Endothelial cell of umbilical vein (primary cell): ENCODE measurements around the gene TAX1BP3. TPM values are rescaled to one million over a fixed set of nuclear protein-coding genes. Genes with fewer than 3 reads are reported as not detected.

Experiments used
- BruUV-seq: library from RNA; stranded (reverse); fragments of 400-500 nt; replicated peaks from 2 replicates; lab custom pipeline; 2021; lab: Mats Ljungman, UMichigan
- CTCF ChIA-PET: fragments of 300-600, 350-600 bp; sonication (Branson Sonifier 250); formaldehyde crosslinking; loops from one replicate; lab custom pipeline; 2021; ENCODE audit warnings: antibody characterized with exemption, inconsistent platforms; lab: Charles Lee
- POLR2A ChIA-PET: fragments of 300-600, 350-600 bp; sonication (Branson Sonifier 250); formaldehyde crosslinking; loops from one replicate; lab custom pipeline; 2021; ENCODE audit warnings: antibody characterized with exemption, inconsistent platforms; lab: Charles Lee
- DNase-seq: peaks from one replicate; pipeline ENCODE4 v3.0.0-alpha.2; 2011; ENCODE audit warnings: low read depth, low spot score
- FAIRE-seq: peaks from 2 replicates; lab custom pipeline; 2011; peaks lifted over from hg19 to GRCh38; lab: Jason Lieb, UNC
- H2AFZ ChIP-seq: 2 replicates; pipeline ENCODE4 v1.6.0; 2012; ENCODE audit warnings: low read depth, low read length, control low read depth, inconsistent platforms
- H3K27ac ChIP-seq: 2 replicates; pipeline ENCODE4 v1.5.1; 2011; ENCODE audit warnings: low read depth, mild to moderate bottlenecking, control low read depth, low read length, moderate library complexity; ENCODE audit not compliant: insufficient read depth
- H3K27me3 ChIP-seq, 2 experiments: 2 replicates each; pipeline versions ENCODE4 v1.6.0 to v1.6.1; 2011; ENCODE audit warnings: low read length in 2 of 2, mixed read lengths in 1 of 2; ENCODE audit not compliant: control insufficient read depth in 2 of 2, insufficient read depth in 2 of 2
- H3K36me3 ChIP-seq, 2 experiments: 2 replicates in 1 of 2; 3 replicates in 1 of 2; pipeline ENCODE4 v1.5.1; 2011; ENCODE audit warnings: low read length in 2 of 2, mild to moderate bottlenecking in 1 of 2, moderate library complexity in 1 of 2; ENCODE audit not compliant: control insufficient read depth in 2 of 2, insufficient read depth in 2 of 2; ENCODE audit errors: extremely low read depth in 1 of 2
- H3K4me1 ChIP-seq: 3 replicates; pipeline ENCODE4 v1.5.1; 2011; ENCODE audit warnings: mild to moderate bottlenecking, low read length; ENCODE audit not compliant: control insufficient read depth, insufficient read depth; ENCODE audit errors: extremely low read depth
- H3K4me2 ChIP-seq: 2 replicates; pipeline ENCODE4 v1.6.1; 2011; ENCODE audit warnings: low read length, control low read depth, mixed read lengths; ENCODE audit not compliant: insufficient read depth
- H3K4me3 ChIP-seq, 3 experiments: fragments of 200-600 bp in 1 of 3; sonication (generic), shearing (Covaris generic) in 1 of 3; replicated peaks in 1 of 3; 2 replicates each; pipeline ENCODE4 v1.5.1; 2011 to 2016; ENCODE audit warnings: control low read depth in 3 of 3, low read length in 3 of 3, mild to moderate bottlenecking in 2 of 3, inconsistent platforms in 1 of 3, low read depth in 1 of 3, moderate library complexity in 1 of 3; ENCODE audit not compliant: insufficient read depth in 1 of 3
- H3K79me2 ChIP-seq: 2 replicates; pipeline ENCODE4 v1.6.0; 2012; ENCODE audit warnings: low read length, inconsistent platforms; ENCODE audit not compliant: control insufficient read depth, insufficient read depth
- H3K9ac ChIP-seq: replicated peaks from 2 replicates; pipeline ENCODE3; 2011; ENCODE audit warnings: low read length, control low read depth; ENCODE audit not compliant: insufficient read depth; ENCODE audit errors: extremely low read depth
- H3K9me1 ChIP-seq: replicated peaks from 3 replicates; pipeline ENCODE4 v1.6.0; 2011; ENCODE audit warnings: mild to moderate bottlenecking, low read length; ENCODE audit not compliant: control insufficient read depth, insufficient read depth; ENCODE audit errors: extremely low read depth
- H3K9me3 ChIP-seq: replicated peaks from 2 replicates; pipeline ENCODE4 v1.5.1; 2012; ENCODE audit warnings: low read length, inconsistent platforms; ENCODE audit not compliant: control insufficient read depth, insufficient read depth
- H4K20me1 ChIP-seq: replicated peaks from 2 replicates; pipeline ENCODE3; 2011; ENCODE audit warnings: mild to moderate bottlenecking, low read length; ENCODE audit not compliant: control insufficient read depth, insufficient read depth; ENCODE audit errors: extremely low read depth
- EZH2 ChIP-seq: IDR thresholded peaks from 2 replicates; pipeline ENCODE4 v1.6.1; 2012; ENCODE audit warnings: borderline replicate concordance, low read depth, mild to moderate bottlenecking, moderate library complexity, low read length, inconsistent platforms; ENCODE audit not compliant: severe bottlenecking
- FOS ChIP-seq: IDR thresholded peaks from 2 replicates; pipeline ENCODE4 v1.6.1; 2011; ENCODE audit warnings: mild to moderate bottlenecking, low read length, moderate library complexity, borderline replicate concordance; ENCODE audit not compliant: insufficient read depth
- GATA2 ChIP-seq: IDR thresholded peaks from 2 replicates; pipeline ENCODE4 v1.7.0; 2011; ENCODE audit warnings: low read depth, mild to moderate bottlenecking, moderate library complexity, mixed read lengths, low read length; ENCODE audit not compliant: insufficient read length, insufficient read depth
- JUN ChIP-seq: IDR thresholded peaks from 2 replicates; pipeline ENCODE4 v1.6.1; 2011; ENCODE audit warnings: borderline replicate concordance, low read depth; ENCODE audit not compliant: insufficient read length, insufficient read depth
- MAX ChIP-seq: IDR thresholded peaks from 2 replicates; pipeline ENCODE4 v1.6.1; 2011; ENCODE audit not compliant: insufficient read depth, insufficient read length
- MYC ChIP-seq: IDR thresholded peaks from one replicate; pipeline ENCODE4 v1.6.1; 2011; ENCODE audit warnings: mild to moderate bottlenecking, low read depth, low read length
- POLR2A ChIP-seq: IDR thresholded peaks from 2 replicates; pipeline ENCODE4 v1.6.1; 2012; ENCODE audit warnings: low read depth, mild to moderate bottlenecking, control low read depth, low read length
- POLR2AphosphoS5 ChIP-seq: IDR thresholded peaks from 2 replicates; pipeline ENCODE4 v1.6.1; 2012; ENCODE audit warnings: low read depth, mild to moderate bottlenecking, control low read depth, low read length, moderate library complexity; ENCODE audit not compliant: insufficient read depth
- dilution Hi-C: fragments of 300-500 bp; cut with MboI; formaldehyde crosslinking; loops from one replicate; pipeline ENCODE4 v1.15.0; 2019; ENCODE audit warnings: low sequenced_read_pairs; ENCODE audit not compliant: extremely low pct_ligation_motif_present
- intact Hi-C: fragments of 100-400 bp; cut with micrococcal nuclease; formaldehyde crosslinking; loops from one replicate; pipeline ENCODE4 v1.10.0; 2022
- polyA plus RNA-seq, 4 experiments: library from polyadenylated mRNA; depleted of rRNA in 3 of 4; stranded (reverse) in 3 of 4; unstranded in 1 of 4; fragments of >200 nt; gene quantifications; 2 replicates each; pipeline versions ENCODE4 v1.2.1 to v1.2.3, GENCODE V29; 2011 to 2012; ENCODE audit warnings: missing spikeins in 1 of 4
- total RNA-seq: library from RNA; stranded (reverse); gene quantifications from 2 replicates; pipeline ENCODE4 v1.2.3, GENCODE V29; 2021
- TF ChIP-seq, protein P1 (sequence below), 2 donors: IDR thresholded peaks; 1 replicate in 1 of 2; 2 replicates in 1 of 2; pipeline ENCODE4 v1.5.1; 2011; ENCODE audit warnings: low read length in 2 of 2, mild to moderate bottlenecking in 2 of 2, moderate library complexity in 2 of 2, control low read depth in 1 of 2, inconsistent platforms in 1 of 2, low read depth in 1 of 2; ENCODE audit not compliant: insufficient read depth in 1 of 2; ENCODE audit errors: extremely low read depth in 1 of 2

TAX1BP3 gene
- total and polyA plus RNA-seq, 2 donors (not counting 3 experiments of a cell fraction or from before 2014, with no cell fraction given), result 254 to 315 TPM

DNA sequence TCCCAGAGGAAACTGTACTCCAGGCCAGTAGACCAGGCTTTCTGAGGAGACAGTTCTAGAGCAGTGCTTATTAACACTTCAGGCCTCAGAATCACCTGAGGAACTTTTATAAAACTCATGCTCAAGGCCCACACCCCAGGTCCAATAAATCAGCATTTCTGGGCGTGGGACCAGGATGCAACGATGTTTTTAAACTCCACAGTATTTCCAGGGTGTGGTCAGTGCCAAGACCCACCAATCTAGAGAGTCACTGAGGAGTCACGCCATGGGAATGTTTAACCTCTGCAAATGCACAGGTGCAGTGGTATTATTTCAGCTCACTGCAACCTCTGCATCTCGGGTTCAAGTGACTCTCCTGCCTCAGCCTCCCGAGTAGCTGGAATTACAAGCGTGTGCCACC is 55.3 kb downstream of the TAX1BP3 start:
- TF ChIP-seq GATA2 (no peak), FOS (no peak), JUN (no peak), POLR2AphosphoS5 (no peak), MAX (no peak), MYC (no peak), POLR2A (no peak), EZH2 (no peak)
- TF ChIP-seq, protein P1, sequence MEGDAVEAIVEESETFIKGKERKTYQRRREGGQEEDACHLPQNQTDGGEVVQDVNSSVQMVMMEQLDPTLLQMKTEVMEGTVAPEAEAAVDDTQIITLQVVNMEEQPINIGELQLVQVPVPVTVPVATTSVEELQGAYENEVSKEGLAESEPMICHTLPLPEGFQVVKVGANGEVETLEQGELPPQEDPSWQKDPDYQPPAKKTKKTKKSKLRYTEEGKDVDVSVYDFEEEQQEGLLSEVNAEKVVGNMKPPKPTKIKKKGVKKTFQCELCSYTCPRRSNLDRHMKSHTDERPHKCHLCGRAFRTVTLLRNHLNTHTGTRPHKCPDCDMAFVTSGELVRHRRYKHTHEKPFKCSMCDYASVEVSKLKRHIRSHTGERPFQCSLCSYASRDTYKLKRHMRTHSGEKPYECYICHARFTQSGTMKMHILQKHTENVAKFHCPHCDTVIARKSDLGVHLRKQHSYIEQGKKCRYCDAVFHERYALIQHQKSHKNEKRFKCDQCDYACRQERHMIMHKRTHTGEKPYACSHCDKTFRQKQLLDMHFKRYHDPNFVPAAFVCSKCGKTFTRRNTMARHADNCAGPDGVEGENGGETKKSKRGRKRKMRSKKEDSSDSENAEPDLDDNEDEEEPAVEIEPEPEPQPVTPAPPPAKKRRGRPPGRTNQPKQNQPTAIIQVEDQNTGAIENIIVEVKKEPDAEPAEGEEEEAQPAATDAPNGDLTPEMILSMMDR (IDR thresholded peaks at IDR 0.05; ENCODE audit: extremely low read depth in 1 of 2, insufficient read depth in 1 of 2, low read depth in 1 of 2, low read length in 2 of 2), result no peak
- ChIA-PET CTCF (no interaction called here), POLR2A (no interaction called here)
- BruUV-seq, result no TSS peak
- DNase-seq (no peak), FAIRE-seq (no peak)
- Histone ChIP-seq H3K9me1 (no peaks in the 10 kb centered on the region), H3K4me3 (no peak overlapping the region), H3K27me3 (no peaks in the 10 kb centered on the region), H3K9me3 (no peaks in the 10 kb centered on the region), H3K4me1 (no peaks in the 10 kb centered on the region), H3K79me2 (no peaks in the 10 kb centered on the region), H3K36me3 (peaks cover 8 to 28% of the 10 kb centered on the region in 2 experiments), H2AFZ (no peak overlapping the region), H4K20me1 (no peaks in the 10 kb centered on the region), H3K27ac (no peak overlapping the region), H3K9ac (no peak overlapping the region), H3K4me2 (no peak overlapping the region)
- dilution Hi-C loops (no loop called here), intact Hi-C loops (no loop called here)

Other genes starting within 250 kb of the TAX1BP3 start
- not detected in 2 replicates for gene OR1E2, start 234.7 kb downstream of the TAX1BP3 start, total RNA-seq
- not detected in 2 replicates for gene OR1E2, start 234.7 kb downstream of the TAX1BP3 start, polyA plus RNA-seq
- gene SPATA22, start 196.8 kb downstream of the TAX1BP3 start, total RNA-seq, result not detected in 2 replicates
- 0.29 and 4.3 TPM in 2 replicates for gene SPATA22, start 196.8 kb downstream of the TAX1BP3 start, polyA plus RNA-seq
- gene ASPA, start 192.6 kb downstream of the TAX1BP3 start, total RNA-seq, result not detected in 2 replicates
- 0.01 TPM in 1 of 2 replicates, not detected in the other for gene ASPA, start 192.6 kb downstream of the TAX1BP3 start, polyA plus RNA-seq
- not detected in 2 replicates for gene TRPV3, start 110.8 kb downstream of the TAX1BP3 start, total RNA-seq
- gene TRPV3, start 110.8 kb downstream of the TAX1BP3 start, polyA plus RNA-seq, result 0.01 TPM in 1 of 2 replicates, not detected in the other
- 1.4 and 2.5 TPM in 2 replicates for gene TRPV1, start 59.2 kb downstream of the TAX1BP3 start, total RNA-seq
- gene TRPV1, start 59.2 kb downstream of the TAX1BP3 start, polyA plus RNA-seq, result 1.4 and 1.8 TPM in 2 replicates
- 15.9 and 17.8 TPM in 2 replicates for gene SHPK, start 32.3 kb downstream of the TAX1BP3 start, total RNA-seq
- gene SHPK, start 32.3 kb downstream of the TAX1BP3 start, polyA plus RNA-seq, result 14.7 and 15.4 TPM in 2 replicates
- gene CTNS, start 31.8 kb downstream of the TAX1BP3 start, total RNA-seq, result 20.8 and 25.9 TPM in 2 replicates
- gene CTNS, start 31.8 kb downstream of the TAX1BP3 start, polyA plus RNA-seq, result 17.9 and 20.5 TPM in 2 replicates
- gene EMC6, start 234 bp upstream of the TAX1BP3 start, total RNA-seq, result 54.0 and 62.2 TPM in 2 replicates
- gene EMC6, start 234 bp upstream of the TAX1BP3 start, polyA plus RNA-seq, result 105 and 148 TPM in 2 replicates
- 0.22 and 0.37 TPM in 2 replicates for gene P2RX5, start 27.6 kb upstream of the TAX1BP3 start, total RNA-seq
- gene P2RX5, start 27.6 kb upstream of the TAX1BP3 start, polyA plus RNA-seq, result 0.10 and 0.19 TPM in 2 replicates
- gene HASPIN, start 55.3 kb upstream of the TAX1BP3 start, total RNA-seq, result 11.8 and 13.2 TPM in 2 replicates
- 2.7 TPM in 2 replicates for gene HASPIN, start 55.3 kb upstream of the TAX1BP3 start, polyA plus RNA-seq
- 29.6 and 32.6 TPM in 2 replicates for gene ITGAE, start 132.6 kb upstream of the TAX1BP3 start, total RNA-seq
- 46.3 and 71.6 TPM in 2 replicates for gene ITGAE, start 132.6 kb upstream of the TAX1BP3 start, polyA plus RNA-seq
- gene NCBP3, start 177.7 kb upstream of the TAX1BP3 start, total RNA-seq, result 51.1 and 52.2 TPM in 2 replicates
- 13.7 and 18.2 TPM in 2 replicates for gene NCBP3, start 177.7 kb upstream of the TAX1BP3 start, polyA plus RNA-seq
- gene CAMKK1, start 224.5 kb upstream of the TAX1BP3 start, total RNA-seq, result 5.7 and 6.1 TPM in 2 replicates
- 4.3 and 4.5 TPM in 2 replicates for gene CAMKK1, start 224.5 kb upstream of the TAX1BP3 start, polyA plus RNA-seq
- not detected in 2 replicates for gene P2RX1, start 247.9 kb upstream of the TAX1BP3 start, total RNA-seq
- 0.05 TPM in 1 of 2 replicates, not detected in the other for gene P2RX1, start 247.9 kb upstream of the TAX1BP3 start, polyA plus RNA-seq